GM12872 (cell line): ENCODE results near the gene BCL2L1.

ENCODE experiments used
- TF ChIP-seq, protein P1 (sequence below): IDR thresholded peaks from 3 replicates; pipeline ENCODE4 v1.5.1; 2011; ENCODE audit warnings: low read depth, mild to moderate bottlenecking, low read length, moderate library complexity; ENCODE audit not compliant: insufficient read depth

BCL2L1 gene

DNA sequence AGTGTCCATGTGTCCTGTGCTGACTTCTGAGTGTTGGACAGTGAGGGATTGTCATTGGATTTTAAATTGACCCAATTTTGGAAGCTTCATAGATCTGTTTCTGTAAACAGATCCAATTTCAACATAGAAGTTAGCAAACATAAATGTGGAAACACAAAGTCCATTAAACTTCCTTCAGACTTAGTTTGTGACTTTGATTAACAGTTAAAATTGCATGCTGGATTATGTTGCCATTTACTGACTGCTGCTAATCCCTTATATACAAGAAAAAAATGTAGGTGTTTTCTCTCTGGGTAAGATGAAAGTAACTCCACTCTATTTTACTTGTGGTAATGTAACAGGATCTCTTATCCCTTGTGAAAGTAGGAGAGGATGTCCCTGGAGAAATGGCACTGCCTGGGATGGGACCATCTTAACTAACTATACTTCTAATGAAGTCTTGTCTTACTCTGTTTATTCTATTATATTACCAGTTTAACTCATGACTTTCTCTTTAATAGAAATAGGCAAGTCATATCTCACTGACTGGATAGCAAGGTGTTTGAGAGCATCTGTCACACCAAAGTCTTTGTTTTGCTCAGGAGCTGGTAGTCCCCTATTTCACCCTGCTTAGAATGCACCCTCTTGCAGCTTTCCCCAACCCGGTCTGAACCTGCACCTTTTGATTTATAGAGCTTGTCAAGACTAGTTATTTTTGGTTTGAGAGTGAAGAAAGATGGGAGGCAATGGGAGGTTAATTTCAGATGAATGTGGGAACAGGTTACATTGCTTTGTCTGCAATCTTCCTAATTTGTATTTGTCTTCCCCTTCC is 23.6 kb upstream of the BCL2L1 start:
- TF ChIP-seq, protein P1, sequence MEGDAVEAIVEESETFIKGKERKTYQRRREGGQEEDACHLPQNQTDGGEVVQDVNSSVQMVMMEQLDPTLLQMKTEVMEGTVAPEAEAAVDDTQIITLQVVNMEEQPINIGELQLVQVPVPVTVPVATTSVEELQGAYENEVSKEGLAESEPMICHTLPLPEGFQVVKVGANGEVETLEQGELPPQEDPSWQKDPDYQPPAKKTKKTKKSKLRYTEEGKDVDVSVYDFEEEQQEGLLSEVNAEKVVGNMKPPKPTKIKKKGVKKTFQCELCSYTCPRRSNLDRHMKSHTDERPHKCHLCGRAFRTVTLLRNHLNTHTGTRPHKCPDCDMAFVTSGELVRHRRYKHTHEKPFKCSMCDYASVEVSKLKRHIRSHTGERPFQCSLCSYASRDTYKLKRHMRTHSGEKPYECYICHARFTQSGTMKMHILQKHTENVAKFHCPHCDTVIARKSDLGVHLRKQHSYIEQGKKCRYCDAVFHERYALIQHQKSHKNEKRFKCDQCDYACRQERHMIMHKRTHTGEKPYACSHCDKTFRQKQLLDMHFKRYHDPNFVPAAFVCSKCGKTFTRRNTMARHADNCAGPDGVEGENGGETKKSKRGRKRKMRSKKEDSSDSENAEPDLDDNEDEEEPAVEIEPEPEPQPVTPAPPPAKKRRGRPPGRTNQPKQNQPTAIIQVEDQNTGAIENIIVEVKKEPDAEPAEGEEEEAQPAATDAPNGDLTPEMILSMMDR: no peak

DNA sequence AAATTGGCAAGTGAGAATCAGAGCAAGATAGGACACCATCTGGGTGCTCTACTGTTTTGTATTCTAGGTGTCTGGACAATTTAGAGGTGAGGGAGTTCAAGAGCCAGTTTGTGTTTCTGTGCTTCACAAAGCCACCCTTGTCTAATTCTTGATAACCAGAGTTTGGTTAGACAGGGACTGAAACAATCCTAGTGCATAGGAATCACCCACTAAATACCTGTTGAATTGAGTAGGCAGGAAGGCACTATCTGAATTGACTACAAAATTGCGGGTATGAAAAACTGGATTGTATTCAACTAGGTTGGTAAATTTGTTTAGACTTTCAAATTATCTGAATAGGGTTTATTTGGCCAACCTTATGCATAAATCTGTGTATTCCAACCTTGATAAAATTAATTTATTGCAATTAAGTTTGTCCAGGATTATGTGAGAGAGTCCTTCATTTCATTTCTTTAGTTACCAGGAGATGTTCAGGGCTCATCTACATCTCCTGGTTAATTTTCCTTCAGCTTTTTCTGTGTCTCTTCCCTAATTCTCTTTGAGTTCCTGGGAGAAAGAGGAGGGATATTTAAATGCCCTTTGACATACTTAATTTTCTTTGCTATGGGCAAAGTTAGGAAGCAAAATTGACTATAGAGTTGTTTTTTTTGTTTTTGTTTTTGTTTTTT is 18.1 kb upstream of the BCL2L1 start:
- TF ChIP-seq, protein P1: no peak

DNA sequence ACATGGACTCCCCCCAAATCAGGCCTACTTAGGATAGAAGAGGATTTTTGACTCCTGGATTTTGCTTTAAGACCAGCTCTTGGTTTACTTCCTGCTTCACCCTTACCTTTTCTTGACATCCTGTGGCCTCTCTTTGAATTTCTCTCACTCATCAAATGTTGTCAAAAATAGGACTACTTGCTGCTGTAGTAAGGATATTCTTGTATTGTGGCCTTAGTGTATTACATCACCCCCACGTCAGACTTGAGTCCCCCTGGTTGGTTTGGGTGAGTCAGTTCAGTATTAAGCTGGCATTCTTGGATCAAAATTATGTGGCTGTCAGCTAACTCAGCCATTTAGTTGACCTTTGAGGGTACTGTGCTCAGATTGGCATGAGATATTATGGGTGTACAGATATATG is 17.5 kb upstream of the BCL2L1 start:
- TF ChIP-seq, protein P1: no peak

DNA sequence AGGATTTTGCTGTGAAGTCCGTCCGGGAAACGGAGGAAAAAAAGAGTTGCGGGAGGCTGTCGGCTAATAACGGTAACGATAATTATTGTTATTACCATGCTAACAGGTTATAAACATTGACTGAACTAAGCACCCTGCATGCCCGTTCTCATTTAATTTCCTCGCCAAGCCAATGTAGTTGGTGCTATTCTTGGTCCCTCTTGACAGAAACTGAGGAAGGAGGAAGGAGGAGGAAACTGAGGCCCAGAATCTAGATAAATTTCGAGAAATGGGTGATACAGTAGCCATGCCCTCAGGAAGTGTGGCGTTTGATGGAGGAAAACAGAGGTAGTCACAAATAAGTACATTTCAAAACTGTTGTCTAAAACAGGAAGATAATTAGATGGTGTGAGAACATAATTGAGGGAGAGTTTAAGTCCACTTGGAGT is 16.9 kb upstream of the BCL2L1 start:
- TF ChIP-seq, protein P1: no peak

DNA sequence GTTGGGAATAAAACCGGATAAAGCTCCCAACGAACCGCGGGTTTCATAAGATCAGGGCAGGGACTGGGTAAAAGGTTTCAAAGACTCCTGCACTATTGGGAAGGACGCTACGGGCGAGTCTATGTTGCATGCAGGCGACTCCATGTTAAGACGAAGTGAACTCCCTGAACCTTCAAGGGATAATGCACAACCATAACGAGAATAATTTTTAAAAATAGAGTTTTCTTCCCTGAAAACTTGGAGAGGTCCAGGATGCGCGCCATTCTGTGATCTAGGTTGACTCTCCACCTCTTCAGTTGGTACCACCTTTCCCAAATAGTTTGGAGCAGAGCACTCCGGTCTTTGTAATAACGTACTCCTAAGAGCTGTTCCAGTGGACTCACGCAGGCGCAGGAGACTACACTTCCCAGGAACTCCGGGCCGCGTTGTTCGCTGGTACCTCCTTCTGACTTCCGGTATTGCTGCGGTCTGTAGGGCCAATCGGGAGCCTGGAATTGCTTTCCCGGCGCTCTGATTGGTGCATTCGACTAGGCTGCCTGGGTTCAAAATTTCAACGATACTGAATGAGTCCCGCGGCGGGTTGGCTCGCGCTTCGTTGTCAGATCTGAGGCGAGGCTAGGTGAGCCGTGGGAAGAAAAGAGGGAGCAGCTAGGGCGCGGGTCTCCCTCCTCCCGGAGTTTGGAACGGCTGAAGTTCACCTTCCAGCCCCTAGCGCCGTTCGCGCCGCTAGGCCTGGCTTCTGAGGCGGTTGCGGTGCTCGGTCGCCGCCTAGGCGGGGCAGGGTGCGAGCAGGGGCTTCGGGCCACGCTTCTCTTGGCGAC is 16.3 kb upstream of the BCL2L1 start, which contains the start of gene TPX2:
TPX2 (plus strand) TSS at position 562 of the 821 bp plus-strand sequence. CDS start 18,187 bp downstream, outside the sequence.
- TF ChIP-seq, protein P1: peak; percentile 40; the same call in 1 of the 3 replicates

DNA sequence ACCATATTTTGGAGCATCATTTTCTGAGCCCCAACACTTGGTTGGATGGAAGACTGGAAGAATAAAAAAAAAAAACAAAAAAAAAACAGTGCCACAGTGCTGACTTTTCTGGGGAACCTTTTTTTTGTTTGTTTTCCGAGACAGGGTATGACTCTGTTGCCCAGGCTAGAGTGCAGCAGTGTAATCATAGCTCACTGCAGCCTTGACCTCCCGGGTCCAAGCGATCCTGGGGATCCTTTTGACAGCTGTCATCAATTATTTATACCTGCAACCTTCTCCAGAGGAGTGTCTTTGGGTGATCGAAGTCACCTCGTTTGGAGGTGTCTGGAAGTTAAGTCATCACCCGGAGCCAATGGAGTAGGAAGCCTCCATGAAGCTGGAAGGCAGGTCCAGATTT is 8.7 kb upstream of the BCL2L1 start:
- TF ChIP-seq, protein P1: no peak

DNA sequence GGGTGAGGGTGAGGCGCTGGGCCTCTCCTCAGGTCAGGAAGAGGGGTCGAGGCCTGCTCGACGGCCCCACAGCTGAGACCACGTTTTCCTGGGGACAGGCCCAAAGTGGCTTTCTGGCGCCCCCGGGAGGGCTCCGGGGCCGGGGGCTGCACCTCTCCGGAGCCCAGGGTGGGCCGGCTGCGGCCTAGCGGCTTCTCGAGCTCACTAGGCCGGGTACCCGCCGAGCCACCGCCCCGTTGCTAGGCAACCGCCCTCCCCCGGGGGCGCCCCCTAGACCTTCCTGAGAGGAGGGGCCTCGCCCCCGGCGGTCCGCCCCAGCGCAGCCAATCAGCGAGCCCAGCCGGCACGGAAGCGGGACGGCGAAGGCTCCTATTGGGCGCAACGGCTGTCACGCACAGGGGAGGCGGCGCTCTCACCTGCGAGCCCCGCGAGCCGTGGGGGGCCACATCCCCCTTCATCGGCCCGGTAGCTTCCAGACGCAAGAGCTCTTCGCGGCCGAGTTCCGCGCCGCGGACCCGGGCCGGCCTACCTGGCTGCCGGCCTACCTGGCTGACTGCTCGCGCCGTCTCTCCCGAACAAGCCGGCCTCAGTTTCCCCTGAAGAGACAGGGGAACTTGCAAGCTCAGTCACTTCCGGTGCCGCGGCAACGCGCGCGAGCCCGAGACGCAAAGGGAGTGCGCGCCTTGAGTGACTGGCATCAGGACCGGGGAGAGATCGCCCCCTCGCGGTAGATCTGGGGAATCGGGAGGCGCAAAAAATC is 831 bp upstream of the BCL2L1 start:
- TF ChIP-seq, protein P1: peak; percentile 87
